PC-9 (cell line): ENCODE data around the gene ZC3H6. TPM values are rescaled to one million over a fixed set of nuclear protein-coding genes. Genes with fewer than 3 reads are reported as not detected.
"Not testable (repeated sequence)": the region's sequence is repeated elsewhere in the genome, so short reads cannot be mapped to it uniquely, and the experiment has no call there.

Experiments
- BruUV-seq: library from RNA; stranded (reverse); fragments of 400-500 nt; replicated peaks from 2 replicates; lab custom pipeline; 2021; lab: Mats Ljungman, UMichigan
- CTCF ChIA-PET: fragments of 300-600 bp; sonication (Branson Sonifier 250); formaldehyde crosslinking; loops from one replicate; lab custom pipeline; 2022; ENCODE audit warnings: antibody characterized with exemption; lab: Charles Lee
- POLR2A ChIA-PET: fragments of 300-600 bp; sonication (Branson Sonifier 250); formaldehyde crosslinking; loops from one replicate; lab custom pipeline; 2022; ENCODE audit warnings: antibody characterized with exemption; ENCODE audit not compliant: unreplicated experiment; lab: Charles Lee
- DNase-seq, 2 experiments: peaks; one replicate each; pipeline versions ENCODE4 v3.0.0 to v3.0.0-alpha.2; 2015 to 2022; ENCODE audit warnings: mixed read lengths in 1 of 2
- H2AFZ ChIP-seq: fragments of 200-600 bp; sonication (generic); 2 replicates; pipeline ENCODE4 v1.8.1; 2017; ENCODE audit warnings: antibody characterized with exemption
- H3F3A ChIP-seq: fragments of 200-600 bp; sonication (generic); 2 replicates; pipeline ENCODE4 v1.8.1; 2017; ENCODE audit warnings: antibody characterized with exemption, mild to moderate bottlenecking, low read depth; ENCODE audit not compliant: insufficient read depth
- H3K27ac ChIP-seq: fragments of 200-600 bp; sonication (generic); 2 replicates; pipeline ENCODE4 v1.6.1; 2016; ENCODE audit warnings: mixed run types
- H3K27me3 ChIP-seq: fragments of 200-600 bp; sonication (generic); 2 replicates; pipeline ENCODE4 v1.6.1; 2016; ENCODE audit warnings: low read depth, mixed run types; ENCODE audit not compliant: insufficient read depth
- H3K36me3 ChIP-seq: fragments of 200-600 bp; sonication (generic); 2 replicates; pipeline ENCODE4 v1.6.1; 2016; ENCODE audit warnings: low read depth, mixed run types
- H3K4me1 ChIP-seq: fragments of 200-600 bp; sonication (generic); replicated peaks from 2 replicates; pipeline ENCODE4 v1.6.1; 2016; ENCODE audit warnings: mixed run types; ENCODE audit not compliant: insufficient read depth
- H3K4me2 ChIP-seq: fragments of 200-600 bp; sonication (generic); 2 replicates; pipeline ENCODE4 v1.6.1; 2017; ENCODE audit warnings: mixed run types
- H3K4me3 ChIP-seq: fragments of 200-600 bp; sonication (generic); 2 replicates; pipeline ENCODE4 v1.6.1; 2016; ENCODE audit warnings: mixed run types
- H3K79me2 ChIP-seq: fragments of 200-600 bp; sonication (generic); 2 replicates; pipeline ENCODE4 v1.6.1; 2017; ENCODE audit warnings: low read depth, mixed run types
- H3K9me2 ChIP-seq: fragments of 200-600 bp; sonication (generic); 2 replicates; pipeline ENCODE4 v1.8.1; 2017; ENCODE audit warnings: mild to moderate bottlenecking; ENCODE audit not compliant: insufficient read depth
- H3K9me3 ChIP-seq: fragments of 200-600 bp; sonication (generic); 2 replicates; pipeline ENCODE4 v1.8.1; 2016; ENCODE audit warnings: low read depth; ENCODE audit not compliant: insufficient read depth
- H4K20me1 ChIP-seq: fragments of 200-600 bp; sonication (generic); 2 replicates; pipeline ENCODE4 v1.8.1; 2017; ENCODE audit not compliant: insufficient read depth
- CTCF ChIP-seq: fragments of 200-600 bp; sonication (generic); conservative IDR thresholded peaks from 2 replicates; pipeline ENCODE4 v1.6.1; 2017; ENCODE audit warnings: mixed run types, antibody characterized with exemption, mild to moderate bottlenecking, moderate library complexity
- EZH2 ChIP-seq: fragments of 200-600 bp; sonication (generic); IDR thresholded peaks from 2 replicates; pipeline ENCODE4 v1.8.0; 2017; ENCODE audit warnings: antibody characterized with exemption, low read depth
- intact Hi-C: fragments of 100-400 bp; cut with micrococcal nuclease; formaldehyde crosslinking; loops from one replicate; pipeline ENCODE4 v1.10.0; 2022; ENCODE audit not compliant: unreplicated experiment
- total RNA-seq: library from RNA; stranded (reverse); gene quantifications from 2 replicates; pipeline ENCODE4 v1.2.3, GENCODE V29; 2021

The ZC3H6 gene
- total RNA-seq, 1 experiment from 2014 or later, result 9.1 TPM

GRCh38 chr2:112277596-112278220 lies 2.3 kb downstream of the ZC3H6 start:
- Histone ChIP-seq H3K4me1 (peaks cover 7% of the 10 kb centered on the region; the same call in 1 of the 2 replicates), H3K27me3 (no peaks in the 10 kb centered on the region), H3K9me3 (no peaks in the 10 kb centered on the region), H3K4me2 (peak overlapping the region; percentile 79; the same call in 1 of the 2 replicates), H3K79me2 (peaks cover 16% of the 10 kb centered on the region; the same call in 1 of the 2 replicates), H2AFZ (no peak overlapping the region), H3K36me3 (no peaks in the 10 kb centered on the region), H4K20me1 (no peaks in the 10 kb centered on the region), H3K27ac (no peak overlapping the region), H3K9me2 (no peaks in the 10 kb centered on the region), H3K4me3 (no peak overlapping the region), H3F3A (0 out of 2 replicates have a peak, but pooled peaks cover 4% of the 10 kb centered on the region)
- CTCF ChIA-PET, result no interaction called here
- no peak for DNase-seq
- intact Hi-C loops, result loop anchor here (5.0 to 10.0 kb wide), 2 partner anchors 205 to 447 kb away; partner anchors contain the start of genes NT5DC4 and TTL
- no peak for TF ChIP-seq EZH2
- TF ChIP-seq CTCF, result no peak
- POLR2A ChIA-PET, result no interaction called here
- BruUV-seq, result no TSS peak

- DNase-seq, H3K27me3 ChIP-seq, BruUV-seq, H3K4me1 ChIP-seq, CTCF ChIA-PET, H3K9me2 ChIP-seq, H2AFZ ChIP-seq, intact Hi-C loops, H3K4me2 ChIP-seq, POLR2A ChIA-PET, H3K79me2 ChIP-seq, H3K36me3 ChIP-seq, H4K20me1 ChIP-seq, H3K27ac ChIP-seq, H3F3A ChIP-seq, H3K4me3 ChIP-seq, H3K9me3 ChIP-seq: not testable (repeated sequence)
Measured at GRCh38 chr2:112282066-112282465, 6.7 kb downstream of the ZC3H6 start.

GRCh38 chr2:112283535-112283934 lies 8.1 kb downstream of the ZC3H6 start:
- intact Hi-C loops, H2AFZ ChIP-seq, CTCF ChIA-PET, H3K4me2 ChIP-seq, H3K27me3 ChIP-seq, DNase-seq, BruUV-seq, H4K20me1 ChIP-seq, H3K4me1 ChIP-seq, H3K36me3 ChIP-seq, H3K9me3 ChIP-seq, H3F3A ChIP-seq, H3K27ac ChIP-seq, H3K79me2 ChIP-seq, H3K4me3 ChIP-seq, H3K9me2 ChIP-seq: not testable (repeated sequence)
- POLR2A ChIA-PET, result interaction anchor here (0.7 kb wide), 1 partner anchor 222 kb away, joined by 3 read pairs; no protein-coding TSS in a partner anchor

- no peaks in the 10 kb centered on the region for H3K4me1 ChIP-seq
- TF ChIP-seq CTCF, result no peak
- TF ChIP-seq EZH2, result no peak
- no peaks in the 10 kb centered on the region for H3F3A ChIP-seq
- H3K27me3 ChIP-seq, result no peaks in the 10 kb centered on the region
- POLR2A ChIA-PET, result no interaction called here
- intact Hi-C loops, result no loop called here
- BruUV-seq, result no TSS peak
- H3K79me2 ChIP-seq, result no peaks in the 10 kb centered on the region
- no peak overlapping the region for H2AFZ ChIP-seq
- H3K4me2 ChIP-seq, result no peak overlapping the region
- no peak overlapping the region for H3K4me3 ChIP-seq
- no peaks in the 10 kb centered on the region for H3K36me3 ChIP-seq
- H3K27ac ChIP-seq, result no peak overlapping the region
- no peaks in the 10 kb centered on the region for H3K9me2 ChIP-seq
- no peaks in the 10 kb centered on the region for H4K20me1 ChIP-seq
- H3K9me3 ChIP-seq, result no peaks in the 10 kb centered on the region
- no peak for DNase-seq
- CTCF ChIA-PET, result no interaction called here
Measured at GRCh38 chr2:112290088-112290487, 14.7 kb downstream of the ZC3H6 start.
